AG09319 (cell line): ENCODE data around the gene TMEM108.

Experiments
- DNase-seq: peaks from one replicate; pipeline ENCODE4 v3.0.0-alpha.2; 2010; ENCODE audit warnings: low read depth; ENCODE audit errors: extremely low read depth
- TF ChIP-seq, protein P1 (sequence below): IDR thresholded peaks from 2 replicates; pipeline ENCODE4 v1.5.1; 2011; ENCODE audit warnings: low read depth, mild to moderate bottlenecking, inconsistent platforms, low read length, moderate library complexity

TMEM108 gene

GRCh38 chr3:133074977-133075376, 36.8 kb downstream of the TMEM108 start:
- DNase-seq, result no peak
- TF ChIP-seq, protein P1, sequence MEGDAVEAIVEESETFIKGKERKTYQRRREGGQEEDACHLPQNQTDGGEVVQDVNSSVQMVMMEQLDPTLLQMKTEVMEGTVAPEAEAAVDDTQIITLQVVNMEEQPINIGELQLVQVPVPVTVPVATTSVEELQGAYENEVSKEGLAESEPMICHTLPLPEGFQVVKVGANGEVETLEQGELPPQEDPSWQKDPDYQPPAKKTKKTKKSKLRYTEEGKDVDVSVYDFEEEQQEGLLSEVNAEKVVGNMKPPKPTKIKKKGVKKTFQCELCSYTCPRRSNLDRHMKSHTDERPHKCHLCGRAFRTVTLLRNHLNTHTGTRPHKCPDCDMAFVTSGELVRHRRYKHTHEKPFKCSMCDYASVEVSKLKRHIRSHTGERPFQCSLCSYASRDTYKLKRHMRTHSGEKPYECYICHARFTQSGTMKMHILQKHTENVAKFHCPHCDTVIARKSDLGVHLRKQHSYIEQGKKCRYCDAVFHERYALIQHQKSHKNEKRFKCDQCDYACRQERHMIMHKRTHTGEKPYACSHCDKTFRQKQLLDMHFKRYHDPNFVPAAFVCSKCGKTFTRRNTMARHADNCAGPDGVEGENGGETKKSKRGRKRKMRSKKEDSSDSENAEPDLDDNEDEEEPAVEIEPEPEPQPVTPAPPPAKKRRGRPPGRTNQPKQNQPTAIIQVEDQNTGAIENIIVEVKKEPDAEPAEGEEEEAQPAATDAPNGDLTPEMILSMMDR, result no peak

GRCh38 chr3:133077688-133078087, 39.5 kb downstream of the TMEM108 start:
- TF ChIP-seq, protein P1, result no peak
- no peak for DNase-seq

- DNase-seq, result no peak
- TF ChIP-seq, protein P1, result no peak
These were observed 41.4 kb downstream of the TMEM108 start for GRCh38 chr3:133079621-133080020.

GRCh38 chr3:133081016-133081415, 42.8 kb downstream of the TMEM108 start:
- TF ChIP-seq, protein P1, result no peak
- no peak for DNase-seq

GRCh38 chr3:133083395-133083794, 45.2 kb downstream of the TMEM108 start:
- no peak for DNase-seq
- TF ChIP-seq, protein P1, result no peak

DNA sequence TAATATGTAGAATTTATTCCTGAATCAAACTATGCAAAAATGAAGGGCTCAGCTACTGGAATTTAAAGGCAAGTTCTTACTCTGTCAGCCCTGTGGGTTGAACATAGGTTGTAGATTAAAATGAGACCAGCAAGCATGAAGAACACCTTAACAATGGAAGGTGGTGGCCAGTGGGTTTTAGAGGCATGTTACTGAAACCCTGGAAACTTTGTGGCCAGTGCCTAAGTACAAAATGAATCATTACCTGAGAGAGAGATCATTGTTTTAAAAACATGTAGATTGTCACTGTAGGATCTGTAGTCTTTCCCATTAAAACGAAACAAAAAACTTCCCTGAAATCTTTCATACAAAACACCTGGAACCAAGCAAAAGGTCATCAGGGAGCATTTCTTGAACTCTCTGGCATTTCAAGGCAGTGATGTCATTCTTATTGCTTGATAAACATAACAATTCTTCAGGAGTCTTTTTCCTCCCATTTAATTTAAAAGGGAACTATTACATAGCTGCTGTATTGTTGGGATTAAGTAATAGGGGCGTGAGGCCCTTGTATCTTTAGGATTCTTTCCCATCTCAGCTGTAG, 51.8 kb downstream of the TMEM108 start:
- DNase-seq, result no peak
- TF ChIP-seq, protein P1, result no peak

- DNase-seq, result no peak
- TF ChIP-seq, protein P1, result no peak
These were observed 54.5 kb downstream of the TMEM108 start for GRCh38 chr3:133092681-133093080.
